GM12864 (cell line): Measurements from ENCODE around the gene PPP3R2.

ENCODE experiments used
- DNase-seq: peaks from one replicate; pipeline ENCODE4 v3.0.0-alpha.2; 2011; ENCODE audit warnings: low read depth
- H3K4me3 ChIP-seq: 2 replicates; pipeline ENCODE4 v1.5.1; 2011; ENCODE audit warnings: mild to moderate bottlenecking, low read depth, low read length, control low read depth
- TF ChIP-seq, protein P1 (sequence below): IDR thresholded peaks from 2 replicates; pipeline ENCODE4 v1.5.1; 2011; ENCODE audit warnings: low read depth, mild to moderate bottlenecking, moderate library complexity, low read length, control low read depth, inconsistent platforms; ENCODE audit errors: missing control alignments

The PPP3R2 gene

DNA sequence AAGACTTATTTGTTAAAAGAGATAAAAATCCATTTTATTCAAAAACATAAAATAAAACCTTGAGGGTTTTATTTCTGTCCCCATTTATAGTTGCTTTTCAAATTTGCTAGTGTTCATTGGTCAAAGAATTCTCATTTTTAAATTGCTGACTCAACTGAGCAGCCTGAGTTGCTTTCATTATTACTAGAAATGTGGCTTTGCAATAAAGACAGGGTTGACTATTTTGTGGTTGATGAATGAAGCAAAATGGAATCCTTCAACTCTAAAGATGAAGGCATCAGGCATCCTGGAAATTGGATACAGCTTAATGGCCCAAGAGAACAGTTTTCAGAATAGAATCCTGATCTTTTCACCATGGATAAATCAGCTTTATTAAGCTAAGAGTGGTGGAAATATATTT is 23.9 kb upstream of the PPP3R2 start:
- no peak overlapping the region for H3K4me3 ChIP-seq
- no peak for DNase-seq
- TF ChIP-seq, protein P1, sequence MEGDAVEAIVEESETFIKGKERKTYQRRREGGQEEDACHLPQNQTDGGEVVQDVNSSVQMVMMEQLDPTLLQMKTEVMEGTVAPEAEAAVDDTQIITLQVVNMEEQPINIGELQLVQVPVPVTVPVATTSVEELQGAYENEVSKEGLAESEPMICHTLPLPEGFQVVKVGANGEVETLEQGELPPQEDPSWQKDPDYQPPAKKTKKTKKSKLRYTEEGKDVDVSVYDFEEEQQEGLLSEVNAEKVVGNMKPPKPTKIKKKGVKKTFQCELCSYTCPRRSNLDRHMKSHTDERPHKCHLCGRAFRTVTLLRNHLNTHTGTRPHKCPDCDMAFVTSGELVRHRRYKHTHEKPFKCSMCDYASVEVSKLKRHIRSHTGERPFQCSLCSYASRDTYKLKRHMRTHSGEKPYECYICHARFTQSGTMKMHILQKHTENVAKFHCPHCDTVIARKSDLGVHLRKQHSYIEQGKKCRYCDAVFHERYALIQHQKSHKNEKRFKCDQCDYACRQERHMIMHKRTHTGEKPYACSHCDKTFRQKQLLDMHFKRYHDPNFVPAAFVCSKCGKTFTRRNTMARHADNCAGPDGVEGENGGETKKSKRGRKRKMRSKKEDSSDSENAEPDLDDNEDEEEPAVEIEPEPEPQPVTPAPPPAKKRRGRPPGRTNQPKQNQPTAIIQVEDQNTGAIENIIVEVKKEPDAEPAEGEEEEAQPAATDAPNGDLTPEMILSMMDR = no peak

GRCh38 chr9:101605547-101605946 is 10.8 kb upstream of the PPP3R2 start:
- no peak for DNase-seq
- no peak overlapping the region for H3K4me3 ChIP-seq
- TF ChIP-seq, protein P1 = no peak

GRCh38 chr9:101604296-101604695 is 9.5 kb upstream of the PPP3R2 start:
- H3K4me3 ChIP-seq = no peak overlapping the region
- TF ChIP-seq, protein P1 = no peak
- DNase-seq = no peak

- no peak for DNase-seq
- H3K4me3 ChIP-seq = no peak overlapping the region
These were observed 7.4 kb upstream of the PPP3R2 start for GRCh38 chr9:101601904-101602765.

GRCh38 chr9:101593345-101593744 is 1.4 kb downstream of the PPP3R2 start:
- DNase-seq = no peak
- TF ChIP-seq, protein P1 = no peak
- H3K4me3 ChIP-seq = no peak overlapping the region

More at GRCh38 chr9:101601904-101602765, 7.4 kb upstream of the PPP3R2 start:
- TF ChIP-seq, protein P1 = peak; percentile 65

- DNase-seq = no peak
These were observed 2.0 kb downstream of the PPP3R2 start for GRCh38 chr9:101592788-101593187.

More at GRCh38 chr9:101592788-101593187, 2.0 kb downstream of the PPP3R2 start:
- no peak overlapping the region for H3K4me3 ChIP-seq
- TF ChIP-seq, protein P1 = no peak
